Bronchial epithelial cell (primary cell): ENCODE results near the gene TRAPPC3L. TPM values are rescaled to one million over a fixed set of nuclear protein-coding genes. Genes with fewer than 3 reads are reported as not detected.

Experiments
- DNase-seq: peaks from one replicate; pipeline ENCODE4 v3.0.0-alpha.2; 2010; ENCODE audit warnings: low read depth
- FAIRE-seq: peaks from 2 replicates; lab custom pipeline; 2011; peaks lifted over from hg19 to GRCh38; lab: Jason Lieb, UNC
- H3K27me3 ChIP-seq: 2 replicates; pipeline ENCODE4 v1.5.1; 2011; ENCODE audit warnings: low read length; ENCODE audit not compliant: control insufficient read depth, insufficient read depth
- H3K36me3 ChIP-seq: 2 replicates; pipeline ENCODE4 v1.5.1; 2011; ENCODE audit warnings: low read length; ENCODE audit not compliant: control insufficient read depth, insufficient read depth
- H3K4me3 ChIP-seq: 2 replicates; pipeline ENCODE4 v1.5.1; 2011; ENCODE audit warnings: mild to moderate bottlenecking, low read depth, low read length, control low read depth
- CTCF ChIP-seq: IDR thresholded peaks from 2 replicates; pipeline ENCODE4 v1.5.1; 2011; ENCODE audit warnings: mild to moderate bottlenecking, moderate library complexity, low read length, control low read depth, inconsistent platforms; ENCODE audit not compliant: insufficient read depth, severe bottlenecking
- total RNA-seq: library from RNA; depleted of rRNA; stranded (reverse); fragments of >200 nt; gene quantifications from 2 replicates; pipeline ENCODE4 v1.2.1, GENCODE V29; 2014

The TRAPPC3L gene
- total RNA-seq, 1 donor from 2014 or later: not detected

- Histone ChIP-seq H3K36me3 (no peaks in the 10 kb centered on the region), H3K27me3 (no peaks in the 10 kb centered on the region), H3K4me3 (no peak overlapping the region)
- DNase-seq (peak; percentile 38), FAIRE-seq (peak; percentile 68)
- no peak for TF ChIP-seq CTCF
Measured at GRCh38 chr6:116529466-116530290, 15.8 kb downstream of the TRAPPC3L start.

- peak; percentile 23 for FAIRE-seq
- no peak for TF ChIP-seq CTCF
- Histone ChIP-seq H3K27me3 (no peaks in the 10 kb centered on the region), H3K4me3 (no peak overlapping the region), H3K36me3 (no peaks in the 10 kb centered on the region)
- no peak for DNase-seq
Measured at GRCh38 chr6:116528780-116529179, 16.7 kb downstream of the TRAPPC3L start.

GRCh38 chr6:116528133-116528532 lies 17.4 kb downstream of the TRAPPC3L start:
- FAIRE-seq: no peak

GRCh38 chr6:116524236-116524635 lies 21.2 kb downstream of the TRAPPC3L start:
- no peak for FAIRE-seq
- TF ChIP-seq CTCF: no peak

More at GRCh38 chr6:116528133-116528532, 17.4 kb downstream of the TRAPPC3L start:
- no peak for TF ChIP-seq CTCF
- Histone ChIP-seq H3K4me3 (no peak overlapping the region), H3K36me3 (no peaks in the 10 kb centered on the region), H3K27me3 (no peaks in the 10 kb centered on the region)
- no peak for DNase-seq

GRCh38 chr6:116522896-116523295 lies 22.6 kb downstream of the TRAPPC3L start:
- no peak for TF ChIP-seq CTCF
- no peak overlapping the region for H3K4me3 ChIP-seq
- no peaks in the 10 kb centered on the region for H3K36me3 ChIP-seq
- DNase-seq: no peak
- H3K27me3 ChIP-seq: no peaks in the 10 kb centered on the region
- no peak for FAIRE-seq

More at GRCh38 chr6:116524236-116524635, 21.2 kb downstream of the TRAPPC3L start:
- DNase-seq: no peak
- no peaks in the 10 kb centered on the region for H3K36me3 ChIP-seq
- H3K27me3 ChIP-seq: no peaks in the 10 kb centered on the region
- H3K4me3 ChIP-seq: no peak overlapping the region
